B cell (primary cell): ENCODE data around the gene ASCL5. TPM values are rescaled to one million over a fixed set of nuclear protein-coding genes. Genes with fewer than 3 reads are reported as not detected.

Experiments used
- ATAC-seq: fragments of 200-7000 bp; cut with Tn5 transposase; one replicate; pipeline ENCODE4 v1.10.0; 2021; ENCODE audit warnings: low read depth, mild to moderate bottlenecking, moderate number of reproducible peaks, moderate library complexity
- CTCF ChIA-PET: fragments of 350-600 bp; sonication (Branson Sonifier 250); formaldehyde crosslinking; loops from one replicate; lab custom pipeline; 2021; ENCODE audit warnings: antibody characterized with exemption, inconsistent platforms; lab: Charles Lee
- POLR2A ChIA-PET: fragments of 350-600 bp; sonication (Branson Sonifier 250); formaldehyde crosslinking; loops from one replicate; lab custom pipeline; 2021; ENCODE audit warnings: antibody characterized with exemption; lab: Charles Lee
- DNase-seq: peaks from one replicate; pipeline ENCODE4 v3.0.0; 2013
- H2AFZ ChIP-seq: 2 replicates; pipeline ENCODE4 v1.6.1; 2012; ENCODE audit warnings: mild to moderate bottlenecking, low read depth, low read length; ENCODE audit not compliant: insufficient read depth, poor library complexity, severe bottlenecking
- H3K27ac ChIP-seq, 2 donors: 1 replicate in 1 of 2; 2 replicates in 1 of 2; pipeline ENCODE4 v1.5.1; 2012 to 2013; ENCODE audit warnings: low read length in 2 of 2, mild to moderate bottlenecking in 2 of 2, moderate library complexity in 1 of 2
- H3K27me3 ChIP-seq, 4 experiments: fragments of 200-600 bp in 1 of 4; sonication (generic) in 1 of 4; replicated peaks in 1 of 4; 1 replicate in 2 of 4; 2 replicates in 2 of 4; pipeline versions ENCODE4 v1.6.1 to v1.7.0; 2013 to 2016; ENCODE audit warnings: low read length in 3 of 4, mild to moderate bottlenecking in 2 of 4, mixed read lengths in 1 of 4, moderate library complexity in 1 of 4; ENCODE audit not compliant: insufficient read depth in 4 of 4, control insufficient read depth in 3 of 4; ENCODE audit errors: control extremely low read depth in 1 of 4
- H3K36me3 ChIP-seq, 2 experiments: replicated peaks in 1 of 2; 1 replicate in 1 of 2; 2 replicates in 1 of 2; pipeline versions ENCODE4 v1.6.1 to v1.7.1; 2013; ENCODE audit warnings: low read length in 1 of 2; ENCODE audit not compliant: insufficient read depth in 2 of 2, control insufficient read depth in 1 of 2; ENCODE audit errors: control extremely low read depth in 1 of 2, extremely low read depth in 1 of 2
- H3K4me1 ChIP-seq, 2 donors: fragments of 200-600 bp in 1 of 2; sonication (generic) in 1 of 2; 1 replicate in 1 of 2; 2 replicates in 1 of 2; pipeline versions ENCODE4 v1.5.1 to v1.6.1; 2013 to 2017; ENCODE audit warnings: low read length in 2 of 2; ENCODE audit not compliant: control insufficient read depth in 2 of 2, insufficient read depth in 2 of 2
- H3K4me2 ChIP-seq: replicated peaks from 2 replicates; pipeline ENCODE3; 2012; ENCODE audit warnings: mild to moderate bottlenecking, low read depth, low read length; ENCODE audit not compliant: poor library complexity, severe bottlenecking
- H3K4me3 ChIP-seq, 5 experiments: fragments of 200-600 bp in 1 of 5; sonication (generic) in 1 of 5; 1 replicate in 3 of 5; 2 replicates in 2 of 5; pipeline versions ENCODE4 v1.5.1 to v1.7.0; 2011 to 2016; ENCODE audit warnings: low read length in 4 of 5, mild to moderate bottlenecking in 4 of 5, low read depth in 2 of 5, control low read depth in 1 of 5, moderate library complexity in 1 of 5; ENCODE audit not compliant: insufficient read depth in 1 of 5; ENCODE audit errors: control extremely low read depth in 1 of 5, extremely low read depth in 1 of 5
- H3K79me2 ChIP-seq: fragments of 200-600 bp; sonication (generic); one replicate; pipeline ENCODE4 v1.6.0; 2016; ENCODE audit warnings: low read length; ENCODE audit not compliant: control insufficient read depth, insufficient read depth
- H3K9ac ChIP-seq: fragments of 200-600 bp; sonication (generic); 2 replicates; pipeline ENCODE4 v1.6.1; 2017; ENCODE audit warnings: mild to moderate bottlenecking, low read length, moderate library complexity
- H3K9me3 ChIP-seq, 3 donors: one replicate each; pipeline versions ENCODE4 v1.6.1 to v1.7.1; 2013; ENCODE audit warnings: low read length in 2 of 3; ENCODE audit not compliant: control insufficient read depth in 2 of 3, insufficient read depth in 1 of 3; ENCODE audit errors: control extremely low read depth in 1 of 3
- H4K20me1 ChIP-seq: 2 replicates; pipeline ENCODE4 v1.6.0; 2012; ENCODE audit warnings: mild to moderate bottlenecking, low read length; ENCODE audit not compliant: insufficient read depth, control insufficient read depth, poor library complexity, severe bottlenecking
- H3K27ac Mint-ChIP-seq: one replicate; pipeline ENCODE4 v1.8.0; 2021; ENCODE audit warnings: mixed read lengths
- H3K27me3 Mint-ChIP-seq: one replicate; pipeline ENCODE4 v1.8.0; 2021; ENCODE audit warnings: mixed read lengths
- H3K4me1 Mint-ChIP-seq: one replicate; pipeline ENCODE4 v1.8.0; 2021; ENCODE audit warnings: mixed read lengths
- H3K4me3 Mint-ChIP-seq: one replicate; pipeline ENCODE4 v1.8.0; 2021; ENCODE audit warnings: mixed read lengths
- H3K9me3 Mint-ChIP-seq: one replicate; pipeline ENCODE4 v1.8.0; 2022; ENCODE audit warnings: mixed read lengths; ENCODE audit not compliant: insufficient read depth
- EZH2 ChIP-seq: IDR thresholded peaks from 2 replicates; pipeline ENCODE4 v1.6.1; 2012; ENCODE audit warnings: borderline replicate concordance, low read depth, mild to moderate bottlenecking, moderate library complexity, low read length; ENCODE audit not compliant: insufficient read depth, poor library complexity, severe bottlenecking
- WGBS: methylation state at CpG from one replicate; pipeline ENCODE4 v1.1.5; 2013; ENCODE audit warnings: missing lambda C conversion rate; ENCODE audit not compliant: insufficient coverage; 5-methylcytosine and 5-hydroxymethylcytosine counted together
- intact Hi-C: fragments of 100-400 bp; cut with micrococcal nuclease; formaldehyde crosslinking; loops from one replicate; pipeline ENCODE4 v1.10.0; 2022
- polyA plus RNA-seq: library from polyadenylated mRNA; depleted of rRNA; stranded (reverse); fragments of >200 nt; gene quantifications from 2 replicates; pipeline ENCODE4 v1.2.3, GENCODE V29; 2012
- total RNA-seq, 2 donors: library from RNA; stranded (reverse); fragments of 120-200 nt in 1 of 2; gene quantifications; 1 replicate in 1 of 2; 2 replicates in 1 of 2; pipeline versions ENCODE4 v1.2.3 to v1.2.4, GENCODE V29; 2013 to 2022
- TF ChIP-seq, protein P1 (sequence below): fragments of 200-600 bp; IDR thresholded peaks from one replicate; pipeline ENCODE4 v1.8.0; 2022; ENCODE audit warnings: antibody characterized with exemption, mild to moderate bottlenecking

The ASCL5 gene
- total and polyA plus RNA-seq, 2 donors (not counting 1 experiment from before 2014, with no cell fraction given), result not detected

DNA sequence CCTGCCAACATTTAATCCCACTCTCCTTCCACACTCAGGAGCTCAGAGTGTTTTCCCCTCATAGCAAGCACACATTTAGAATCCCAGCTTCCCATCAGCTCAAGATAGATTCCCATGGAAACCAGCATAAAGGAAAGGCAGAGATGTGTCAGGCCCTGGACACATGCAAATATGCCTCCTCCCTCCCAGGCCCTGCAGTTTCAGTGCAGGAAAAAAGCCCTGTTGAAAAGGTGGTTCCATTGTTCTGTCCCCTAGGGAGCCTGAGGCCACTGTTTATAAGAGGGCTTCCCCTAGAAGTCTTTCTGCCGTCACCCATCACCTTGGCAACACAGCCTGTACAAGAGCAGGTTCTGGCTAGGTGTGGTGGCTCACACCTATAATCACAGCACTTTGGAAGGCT lies 18.4 kb downstream of the ASCL5 start:
- WGBS, result 0% methylated on average over 1 of the region's 1 CpG
- Mint-ChIP-seq H3K9me3 (no peaks in the 10 kb centered on the region), H3K27ac (no peak overlapping the region), H3K27me3 (peaks cover 18% of the 10 kb centered on the region), H3K4me1 (no peaks in the 10 kb centered on the region), H3K4me3 (no peak overlapping the region)
- Histone ChIP-seq H3K79me2 (no peaks in the 10 kb centered on the region), H3K4me3 (no peak overlapping the region), H3K27me3 (peaks cover 0 to 6% (median 4%) of the 10 kb centered on the region in 4 experiments), H2AFZ (no peak overlapping the region), H3K4me2 (no peak overlapping the region), H3K9ac (no peak overlapping the region), H3K27ac (no peak overlapping the region), H3K9me3 (no peaks in the 10 kb centered on the region), H3K36me3 (no peaks in the 10 kb centered on the region), H4K20me1 (no peaks in the 10 kb centered on the region), H3K4me1 (no peaks in the 10 kb centered on the region)
- POLR2A ChIA-PET, result no interaction called here
- CTCF ChIA-PET, result no interaction called here
- ATAC-seq, result peak; percentile 33
- no peak for DNase-seq
- TF ChIP-seq EZH2, result no peak
- TF ChIP-seq, protein P1, sequence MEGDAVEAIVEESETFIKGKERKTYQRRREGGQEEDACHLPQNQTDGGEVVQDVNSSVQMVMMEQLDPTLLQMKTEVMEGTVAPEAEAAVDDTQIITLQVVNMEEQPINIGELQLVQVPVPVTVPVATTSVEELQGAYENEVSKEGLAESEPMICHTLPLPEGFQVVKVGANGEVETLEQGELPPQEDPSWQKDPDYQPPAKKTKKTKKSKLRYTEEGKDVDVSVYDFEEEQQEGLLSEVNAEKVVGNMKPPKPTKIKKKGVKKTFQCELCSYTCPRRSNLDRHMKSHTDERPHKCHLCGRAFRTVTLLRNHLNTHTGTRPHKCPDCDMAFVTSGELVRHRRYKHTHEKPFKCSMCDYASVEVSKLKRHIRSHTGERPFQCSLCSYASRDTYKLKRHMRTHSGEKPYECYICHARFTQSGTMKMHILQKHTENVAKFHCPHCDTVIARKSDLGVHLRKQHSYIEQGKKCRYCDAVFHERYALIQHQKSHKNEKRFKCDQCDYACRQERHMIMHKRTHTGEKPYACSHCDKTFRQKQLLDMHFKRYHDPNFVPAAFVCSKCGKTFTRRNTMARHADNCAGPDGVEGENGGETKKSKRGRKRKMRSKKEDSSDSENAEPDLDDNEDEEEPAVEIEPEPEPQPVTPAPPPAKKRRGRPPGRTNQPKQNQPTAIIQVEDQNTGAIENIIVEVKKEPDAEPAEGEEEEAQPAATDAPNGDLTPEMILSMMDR, result no peak
- intact Hi-C loops, result no loop called here

DNA sequence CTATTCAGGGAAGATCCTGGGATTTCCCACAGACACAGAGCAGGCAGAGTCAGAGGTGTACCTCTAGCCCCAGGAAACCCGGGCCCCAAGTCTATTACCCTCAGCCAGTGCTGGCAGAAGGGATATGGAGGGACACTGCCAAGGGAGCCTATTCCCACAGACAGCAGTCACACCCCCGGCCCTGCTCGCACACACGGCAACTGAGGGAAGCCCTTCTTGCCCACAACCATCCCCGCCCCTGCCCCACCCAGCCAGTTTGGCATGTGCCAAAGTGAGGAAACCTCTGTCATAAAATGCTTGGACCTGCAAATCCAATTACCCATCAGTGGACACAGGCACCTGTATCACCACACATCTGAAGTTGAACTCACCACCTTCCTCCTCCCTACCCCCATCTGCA lies 21.3 kb downstream of the ASCL5 start:
- Histone ChIP-seq H3K4me2 (no peak overlapping the region), H3K36me3 (no peaks in the 10 kb centered on the region), H3K27me3 (no peaks in the 10 kb centered on the region), H3K4me1 (no peaks in the 10 kb centered on the region), H3K9ac (no peak overlapping the region), H3K79me2 (no peaks in the 10 kb centered on the region), H3K27ac (no peak overlapping the region), H3K9me3 (no peaks in the 10 kb centered on the region), H2AFZ (no peak overlapping the region), H3K4me3 (no peak overlapping the region), H4K20me1 (no peaks in the 10 kb centered on the region)
- DNase-seq (no peak), ATAC-seq (no peak)
- POLR2A ChIA-PET, result no interaction called here
- CTCF ChIA-PET, result no interaction called here
- TF ChIP-seq, protein P1, result no peak
- TF ChIP-seq EZH2, result no peak
- Mint-ChIP-seq H3K9me3 (no peaks in the 10 kb centered on the region), H3K4me3 (no peak overlapping the region), H3K27me3 (peaks cover 4% of the 10 kb centered on the region), H3K4me1 (no peaks in the 10 kb centered on the region), H3K27ac (no peak overlapping the region)
- intact Hi-C loops, result no loop called here
- WGBS, result 82% methylated on average over 5 of the region's 5 CpGs
